Lung microvascular endothelial cell (primary cell): Measurements from ENCODE around the gene MCTP1. TPM values are rescaled to one million over a fixed set of nuclear protein-coding genes. Genes with fewer than 3 reads are reported as not detected.
A peak's percentile ranks its signal among the peaks of the same experiment; 100 is the strongest.

Source experiments
- DNase-seq, 2 donors: peaks; one replicate each; pipeline versions ENCODE4 v3.0.0 to v3.0.0-alpha.2; 2010; ENCODE audit warnings: low read depth in 2 of 2
- total RNA-seq: library from RNA; depleted of rRNA; stranded (reverse); fragments of >200 nt; gene quantifications from 2 replicates; pipeline ENCODE4 v1.2.1, GENCODE V29; 2014

The MCTP1 gene
- total RNA-seq: 29.9 and 55.8 TPM in 2 replicates

- peak; percentile 25 to 27 for DNase-seq
Measured at GRCh38 chr5:95284572-95285408, at the start of gene MCTP1. TSS of gene MCTP1 (minus strand) at chr5:95285094.

DNA sequence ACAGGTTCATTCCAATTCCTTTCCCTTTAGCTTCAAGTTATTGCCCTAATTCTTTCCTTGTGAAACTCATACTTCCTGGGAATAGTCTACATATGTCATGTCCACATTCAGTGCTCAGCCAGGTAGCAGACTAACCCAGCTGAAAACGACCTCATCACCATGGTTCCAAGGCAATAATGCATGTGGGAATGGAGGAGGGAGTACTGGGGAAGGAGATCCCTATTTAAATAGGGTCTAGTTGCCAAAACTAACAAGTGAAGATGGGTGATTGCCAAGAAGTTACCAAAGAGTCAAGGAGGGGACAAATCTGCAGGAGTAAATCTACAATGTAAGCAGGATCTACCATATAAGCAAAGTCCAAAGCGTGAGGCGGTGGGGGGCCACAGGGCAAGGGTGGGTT lies 47.3 kb upstream of the MCTP1 start:
- no peak for DNase-seq

GRCh38 chr5:95331358-95331757 lies 46.5 kb upstream of the MCTP1 start:
- peak in 1 of 2 donors; percentile 2 for DNase-seq

DNA sequence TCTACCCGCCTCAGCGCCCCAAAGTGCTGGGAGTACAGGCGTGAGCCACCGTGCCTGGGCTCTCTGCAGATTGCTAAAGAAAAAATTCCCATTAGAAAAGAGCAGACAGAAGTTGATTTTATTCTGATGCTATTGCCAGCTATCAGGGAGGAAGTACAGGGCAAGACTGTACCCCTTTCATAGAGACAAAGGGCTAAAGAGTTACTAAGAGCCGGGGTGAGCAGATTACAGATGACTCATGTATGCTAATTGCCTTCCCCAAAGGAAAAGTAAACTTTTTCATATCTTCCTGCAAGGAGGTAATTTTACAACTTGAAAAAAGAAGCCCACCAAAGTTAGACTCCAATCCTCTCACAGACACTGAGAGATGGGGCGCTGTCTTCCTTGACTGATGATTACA lies 42.3 kb upstream of the MCTP1 start:
- peak in 1 of 2 donors; percentile 13 for DNase-seq

DNA sequence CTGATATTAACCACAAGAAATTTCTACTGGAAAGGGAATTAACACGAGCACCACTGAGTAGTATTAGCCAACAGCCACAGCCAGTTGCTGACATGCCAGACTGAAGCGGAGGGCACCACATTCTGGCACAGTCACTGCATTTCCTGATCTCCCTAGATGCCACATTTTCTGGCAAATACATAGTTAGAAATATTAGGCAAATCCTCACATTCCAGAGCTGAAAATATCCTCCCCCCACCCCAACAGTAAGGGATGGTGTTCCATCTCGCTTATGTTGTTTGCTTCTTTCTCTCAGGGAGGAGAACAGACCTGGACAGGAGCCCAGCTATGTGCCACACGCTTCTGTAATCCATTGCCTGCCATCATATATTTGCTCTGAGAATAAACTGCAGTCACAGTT lies 32.8 kb upstream of the MCTP1 start:
- no peak for DNase-seq

DNA sequence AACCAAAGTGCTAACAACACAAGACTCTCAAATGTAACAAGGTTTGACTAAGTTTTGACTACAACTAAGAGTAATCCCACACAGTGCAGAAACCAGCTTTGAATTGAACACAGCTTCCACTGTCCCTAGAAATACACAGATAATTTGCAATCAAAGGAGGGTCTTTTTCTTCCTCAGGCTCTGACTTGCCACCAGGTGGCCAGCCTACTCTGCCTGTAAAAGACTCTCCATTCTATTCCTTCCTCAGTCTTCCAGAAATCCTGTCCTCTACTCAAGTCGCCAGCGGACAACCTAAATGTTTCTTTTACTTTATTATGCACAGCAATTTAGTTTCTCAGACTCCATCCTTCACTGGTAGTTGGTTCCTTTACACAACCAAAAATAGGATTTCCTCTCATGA lies 32.2 kb upstream of the MCTP1 start:
- DNase-seq: no peak

- DNase-seq: no peak
Measured at GRCh38 chr5:95304711-95305110, 19.8 kb upstream of the MCTP1 start.

- no peak for DNase-seq
Measured at GRCh38 chr5:95298651-95299050, 13.8 kb upstream of the MCTP1 start.

- DNase-seq: no peak
Measured at GRCh38 chr5:95296291-95296690, 11.4 kb upstream of the MCTP1 start.

- no peak for DNase-seq
Measured at GRCh38 chr5:95285409-95285755, 488 bp upstream of the MCTP1 start.

DNA sequence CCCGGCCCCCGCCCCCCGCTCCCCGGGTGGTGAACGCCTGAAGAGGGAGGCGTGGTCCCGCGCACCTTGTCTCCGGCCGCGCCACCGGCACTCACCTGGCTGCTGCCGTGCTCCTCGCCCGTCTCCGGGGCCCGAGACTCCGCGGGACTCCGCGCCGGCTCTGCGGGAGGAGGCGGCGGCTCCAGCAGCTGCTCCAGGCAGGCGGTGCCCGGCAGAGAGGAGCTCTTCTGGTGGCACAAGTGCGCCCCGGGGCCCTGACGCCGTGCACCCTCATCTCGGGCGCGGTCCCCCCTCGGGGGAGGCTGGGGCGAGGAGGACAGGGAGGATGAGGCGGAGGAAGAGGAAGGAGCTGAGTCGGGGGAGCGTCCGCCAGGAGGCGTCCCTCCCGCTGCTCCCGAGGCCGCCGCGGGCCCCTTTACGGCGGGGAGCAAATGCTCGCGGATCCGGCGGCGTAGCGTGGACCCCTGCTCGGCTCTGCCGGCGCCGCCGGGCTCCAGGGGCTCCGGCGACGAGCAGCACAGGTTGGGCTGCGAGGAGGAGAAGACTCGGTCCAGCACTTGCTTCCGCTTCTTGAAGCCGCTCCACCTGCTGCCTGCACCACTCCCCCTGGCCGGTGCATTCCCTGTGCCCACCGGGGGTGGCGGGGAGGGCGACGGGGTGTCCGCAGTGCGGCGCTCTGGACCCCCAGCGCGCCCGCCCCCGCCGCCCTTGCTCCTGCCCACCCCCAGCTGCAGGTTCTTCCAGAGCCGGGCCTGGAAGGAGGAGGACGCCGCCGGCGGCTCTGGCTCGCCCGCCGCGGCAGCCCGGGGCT lies 928 bp downstream of the MCTP1 start:
- peak; percentile 20 to 24 for DNase-seq

DNA sequence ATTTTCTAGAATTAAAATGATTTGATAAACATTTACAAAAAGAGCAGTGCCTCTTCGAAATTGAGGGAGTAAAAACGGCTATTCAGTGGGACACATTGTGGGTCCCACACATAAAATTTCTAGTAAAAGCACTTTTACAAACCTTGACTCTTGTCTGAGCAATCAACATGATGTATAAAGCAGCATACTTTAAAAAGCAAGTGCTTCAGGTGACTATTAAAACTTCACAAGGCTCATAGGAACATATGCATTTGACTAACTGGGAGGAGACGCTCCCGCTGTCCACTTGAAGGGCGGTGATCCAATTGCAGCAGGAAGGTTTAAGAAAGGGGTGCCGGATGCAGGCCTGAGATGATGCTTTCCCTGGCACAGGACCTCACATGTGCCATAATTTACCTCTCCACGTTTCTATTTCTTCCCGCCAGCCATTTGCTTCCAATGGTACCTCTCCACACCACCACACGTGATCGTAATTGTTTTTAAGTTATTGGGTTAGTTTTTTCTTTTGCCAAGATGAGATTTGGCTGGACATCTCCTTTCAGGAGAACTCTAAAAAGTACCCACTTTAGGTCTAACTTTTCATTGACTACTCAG lies 1.8 kb downstream of the MCTP1 start:
- no peak for DNase-seq

GRCh38 chr5:95281226-95281625 lies 3.7 kb downstream of the MCTP1 start:
- DNase-seq: peak in 1 of 2 donors; percentile 3

- DNase-seq: no peak
Measured at GRCh38 chr5:95280401-95281095, 4.3 kb downstream of the MCTP1 start.

GRCh38 chr5:95274011-95274410 lies 10.9 kb downstream of the MCTP1 start:
- DNase-seq: no peak

GRCh38 chr5:95272316-95272929 lies 12.5 kb downstream of the MCTP1 start:
- no peak for DNase-seq

- no peak for DNase-seq
Measured at GRCh38 chr5:95262933-95263660, 21.8 kb downstream of the MCTP1 start.

DNA sequence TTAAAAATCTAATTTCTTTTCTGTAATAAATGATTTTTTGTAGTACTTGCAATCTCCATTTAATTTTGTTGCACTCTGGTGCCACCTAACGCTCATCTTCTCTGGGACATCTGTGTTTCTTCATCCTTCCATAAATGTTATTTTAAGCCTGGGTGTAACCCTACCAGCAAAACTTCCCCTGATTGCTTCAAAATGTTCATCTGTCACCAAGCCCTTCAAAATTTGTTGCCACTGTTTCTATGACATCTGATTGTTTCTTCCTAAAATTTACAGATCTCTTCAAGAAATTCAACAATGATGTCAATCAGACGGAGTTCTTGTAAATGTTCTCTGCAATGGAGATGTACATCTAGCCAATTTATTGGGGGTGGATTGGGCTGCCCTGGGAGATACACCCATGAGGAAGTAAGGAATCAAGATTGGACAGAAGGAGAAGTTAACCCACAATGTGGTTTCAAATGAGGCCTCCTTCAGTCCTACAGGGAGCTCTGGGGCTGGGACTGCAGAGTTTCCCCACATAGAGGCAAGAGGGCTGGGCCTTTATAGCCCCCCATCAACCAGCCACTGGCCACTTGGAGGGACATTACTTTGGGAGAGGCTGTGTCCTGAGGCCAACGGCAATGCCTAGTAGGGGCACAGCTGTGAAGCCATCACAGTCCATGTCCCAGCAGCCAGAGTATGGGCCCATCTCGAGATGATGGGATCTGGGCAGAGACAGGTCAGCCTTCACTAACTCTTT lies 23.3 kb downstream of the MCTP1 start:
- peak; percentile 55 to 58 for DNase-seq

DNA sequence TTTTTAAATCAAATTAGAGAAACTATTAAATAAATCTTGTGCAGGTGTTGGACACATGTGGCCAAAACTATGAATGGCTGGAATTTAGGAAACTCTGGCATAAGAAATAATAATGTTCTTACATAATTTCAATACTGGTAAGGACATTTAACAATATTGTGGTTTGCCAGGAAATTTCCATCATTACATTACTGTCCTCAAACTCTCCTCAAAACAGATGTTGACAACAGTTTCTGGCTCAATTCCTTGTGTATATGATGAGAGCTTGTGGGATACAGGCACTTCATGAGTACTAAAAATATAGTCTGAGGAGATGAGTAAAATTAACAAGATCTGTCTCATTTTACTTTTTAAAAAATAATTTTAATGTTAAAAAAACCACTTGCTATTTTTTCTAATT lies 27.9 kb downstream of the MCTP1 start:
- no peak for DNase-seq

DNA sequence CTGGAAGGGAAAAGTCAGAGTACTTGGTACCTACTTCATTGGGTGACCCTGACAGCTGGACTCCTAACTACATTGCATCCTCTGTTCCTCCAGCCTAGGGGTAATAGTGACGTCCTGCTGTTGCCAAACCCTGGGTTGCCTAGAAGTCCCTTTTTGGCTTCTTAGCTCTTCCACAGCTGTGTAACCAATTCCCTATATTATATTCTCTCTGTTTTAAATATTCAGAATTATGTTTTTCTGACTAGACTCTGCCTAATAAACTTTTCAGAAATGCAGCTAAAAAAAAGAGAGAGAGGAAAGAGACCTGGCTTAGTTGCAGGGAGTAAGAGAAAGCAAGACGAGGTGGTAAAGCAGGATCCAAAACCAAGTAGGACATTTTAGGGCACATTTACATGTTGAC lies 28.4 kb downstream of the MCTP1 start:
- no peak for DNase-seq
